ENCODE results near the gene LRRC53. TPM values are rescaled to one million over a fixed set of nuclear protein-coding genes. Genes with fewer than 3 reads are reported as not detected.

Gene LRRC53
- total RNA-seq, 1 experiment from 2014 or later: not detected

DNA sequence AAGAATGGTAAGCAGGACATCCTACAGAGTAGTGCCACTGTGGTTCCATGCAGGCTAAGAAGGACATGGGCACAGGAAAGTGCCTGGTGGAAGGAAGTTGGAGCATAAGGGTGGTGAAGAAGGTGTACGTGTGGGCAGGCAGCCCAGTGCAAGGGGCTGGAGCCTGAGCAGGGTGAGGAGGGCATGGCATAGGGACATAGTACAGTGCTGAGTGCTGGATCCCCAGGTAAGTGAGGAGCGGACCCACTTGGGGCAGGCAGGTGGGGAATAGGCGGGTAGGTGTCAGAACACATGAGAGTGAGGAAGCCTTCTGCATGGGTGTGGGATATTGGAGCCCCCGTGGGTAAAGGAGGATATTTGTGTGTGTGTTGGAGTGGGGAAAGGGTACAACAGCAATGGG is 15.7 kb upstream of the LRRC53 start:
- H3K4me3 ChIP-seq (ENCODE audit: low read length): no peak overlapping the region

DNA sequence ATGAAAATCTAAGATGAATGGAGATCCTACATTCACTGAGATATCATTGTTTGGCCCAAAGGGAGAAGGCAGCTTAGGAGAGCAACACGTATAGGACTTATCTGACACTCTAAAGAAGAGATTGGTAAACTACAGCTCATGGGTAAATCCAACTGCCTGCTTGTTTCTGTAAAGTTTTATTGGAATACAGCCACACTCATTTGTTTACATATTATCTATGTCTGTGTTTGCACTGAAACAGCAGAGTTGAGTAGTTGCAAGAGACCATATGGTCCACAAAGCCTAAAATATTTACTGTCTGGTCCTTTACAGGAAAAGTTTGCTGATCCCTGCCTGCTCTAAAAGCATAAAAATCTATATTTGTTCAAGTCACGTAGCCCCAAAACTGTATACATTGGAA is 14.3 kb upstream of the LRRC53 start:
- Histone ChIP-seq H3K36me3 (ENCODE audit: insufficient read depth, low read length) (no peaks in the 10 kb centered on the region), H3K4me2 (ENCODE audit: low read depth, low read length, poor library complexity, severe bottlenecking) (no peak overlapping the region), H3K9me2 (replicated peaks; ENCODE audit: insufficient read depth, low read length) (no peaks in the 10 kb centered on the region), H3K27me3 (ENCODE audit: low read length) (no peaks in the 10 kb centered on the region), H4K20me1 (ENCODE audit: insufficient read depth, low read depth, low read length) (no peaks in the 10 kb centered on the region), H3K4me3 (ENCODE audit: low read length) (no peak overlapping the region), H3K4me1 (ENCODE audit: low read length) (peaks cover 24% of the 10 kb centered on the region), H3K27ac (ENCODE audit: low read length) (no peak overlapping the region), H3K9ac (ENCODE audit: low read length) (no peak overlapping the region), H3K79me2 (ENCODE audit: low read length) (no peaks in the 10 kb centered on the region), H2AFZ (ENCODE audit: low read length) (no peak overlapping the region), H3K9me3 (ENCODE audit: low read length) (no peaks in the 10 kb centered on the region)
- no peak for DNase-seq

More for the DNA sequence above, 15.7 kb upstream of the LRRC53 start:
- no peak overlapping the region for H2AFZ ChIP-seq (ENCODE audit: low read length)
- H3K4me1 ChIP-seq (ENCODE audit: low read length): peaks cover 19% of the 10 kb centered on the region
- H3K9me3 ChIP-seq (ENCODE audit: low read length): no peaks in the 10 kb centered on the region
- H3K79me2 ChIP-seq (ENCODE audit: low read length): no peaks in the 10 kb centered on the region
- no peak overlapping the region for H3K27ac ChIP-seq (ENCODE audit: low read length)
- H3K9me2 ChIP-seq (replicated peaks; ENCODE audit: insufficient read depth, low read length): no peaks in the 10 kb centered on the region
- H3K27me3 ChIP-seq (ENCODE audit: low read length): no peaks in the 10 kb centered on the region
- no peak for DNase-seq
- H3K36me3 ChIP-seq (ENCODE audit: insufficient read depth, low read length): no peaks in the 10 kb centered on the region
- no peaks in the 10 kb centered on the region for H4K20me1 ChIP-seq (ENCODE audit: insufficient read depth, low read depth, low read length)
- H3K9ac ChIP-seq (ENCODE audit: low read length): no peak overlapping the region
- H3K4me2 ChIP-seq (ENCODE audit: low read depth, low read length, poor library complexity, severe bottlenecking): no peak overlapping the region

DNA sequence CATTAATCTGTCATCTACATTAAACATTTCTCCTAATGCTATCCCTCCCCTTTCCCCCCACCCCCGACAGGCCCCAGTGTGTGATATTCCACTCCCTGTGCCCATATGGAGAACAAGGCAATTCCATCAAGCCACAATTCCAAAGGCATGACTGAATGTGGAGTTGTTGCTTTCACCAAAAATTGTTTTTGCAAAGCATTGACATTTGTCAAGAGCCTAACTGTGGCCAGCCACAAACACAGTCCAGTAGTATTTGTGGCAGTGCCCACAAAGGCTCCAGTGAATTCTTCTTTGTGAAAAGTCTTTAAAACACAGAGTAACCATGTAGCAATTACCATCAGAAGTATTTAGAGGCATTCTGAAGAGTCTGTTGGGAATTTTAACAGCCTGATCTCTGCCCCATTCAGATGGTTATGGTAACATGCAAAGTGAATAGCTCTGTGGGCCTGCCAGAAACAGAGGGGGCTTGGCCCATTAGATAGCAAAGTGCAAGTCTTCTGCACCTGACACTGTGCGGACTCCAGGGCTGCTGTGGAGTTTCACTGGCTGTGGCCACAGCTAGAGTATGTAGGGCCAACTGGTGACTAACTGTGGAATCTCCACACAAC is 11.6 kb upstream of the LRRC53 start:
- Histone ChIP-seq H3K27me3 (ENCODE audit: low read length) (no peaks in the 10 kb centered on the region), H3K27ac (ENCODE audit: low read length) (no peak overlapping the region), H3K4me1 (ENCODE audit: low read length) (peaks cover 19% of the 10 kb centered on the region), H3K9me3 (ENCODE audit: low read length) (no peaks in the 10 kb centered on the region), H4K20me1 (ENCODE audit: insufficient read depth, low read depth, low read length) (no peaks in the 10 kb centered on the region), H3K4me3 (ENCODE audit: low read length) (no peak overlapping the region), H3K9me2 (replicated peaks; ENCODE audit: insufficient read depth, low read length) (no peaks in the 10 kb centered on the region), H2AFZ (ENCODE audit: low read length) (no peak overlapping the region; the same call in 1 of the 2 replicates), H3K79me2 (ENCODE audit: low read length) (no peaks in the 10 kb centered on the region), H3K9ac (ENCODE audit: low read length) (no peak overlapping the region), H3K36me3 (ENCODE audit: insufficient read depth, low read length) (no peaks in the 10 kb centered on the region), H3K4me2 (ENCODE audit: low read depth, low read length, poor library complexity, severe bottlenecking) (peak overlapping the region; percentile 38)
- no peak for DNase-seq

DNA sequence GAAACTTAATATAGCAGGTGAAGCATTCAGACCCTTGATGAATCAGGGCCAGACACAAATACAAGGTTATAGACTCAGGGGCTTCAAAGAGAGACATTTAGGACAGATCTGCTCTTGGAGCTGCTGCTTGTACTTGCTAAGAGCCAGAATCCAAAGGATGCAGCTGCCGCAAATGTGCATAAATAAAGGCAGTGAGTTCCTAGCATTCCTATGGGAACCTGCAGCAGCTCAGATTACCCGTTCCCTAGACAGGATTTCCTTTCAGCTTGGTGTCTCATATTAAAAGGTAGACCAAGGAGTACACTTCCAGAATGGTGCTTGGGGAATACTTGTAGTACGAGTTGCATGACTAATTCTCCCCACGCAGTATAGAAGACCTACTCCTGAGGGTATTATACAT is 9.7 kb upstream of the LRRC53 start:
- no peak overlapping the region for H3K4me2 ChIP-seq (ENCODE audit: low read depth, low read length, poor library complexity, severe bottlenecking)
- no peak for DNase-seq
- H3K9ac ChIP-seq (ENCODE audit: low read length): no peak overlapping the region
- peaks cover 32% of the 10 kb centered on the region for H3K4me1 ChIP-seq (ENCODE audit: low read length)
- no peak overlapping the region for H3K4me3 ChIP-seq (ENCODE audit: low read length)
- H2AFZ ChIP-seq (ENCODE audit: low read length): no peak overlapping the region
- H3K36me3 ChIP-seq (ENCODE audit: insufficient read depth, low read length): no peaks in the 10 kb centered on the region
- H3K27me3 ChIP-seq (ENCODE audit: low read length): no peaks in the 10 kb centered on the region
- no peaks in the 10 kb centered on the region for H4K20me1 ChIP-seq (ENCODE audit: insufficient read depth, low read depth, low read length)
- H3K9me3 ChIP-seq (ENCODE audit: low read length): no peaks in the 10 kb centered on the region
- H3K9me2 ChIP-seq (replicated peaks; ENCODE audit: insufficient read depth, low read length): no peaks in the 10 kb centered on the region
- no peak overlapping the region for H3K27ac ChIP-seq (ENCODE audit: low read length)
- H3K79me2 ChIP-seq (ENCODE audit: low read length): no peaks in the 10 kb centered on the region

DNA sequence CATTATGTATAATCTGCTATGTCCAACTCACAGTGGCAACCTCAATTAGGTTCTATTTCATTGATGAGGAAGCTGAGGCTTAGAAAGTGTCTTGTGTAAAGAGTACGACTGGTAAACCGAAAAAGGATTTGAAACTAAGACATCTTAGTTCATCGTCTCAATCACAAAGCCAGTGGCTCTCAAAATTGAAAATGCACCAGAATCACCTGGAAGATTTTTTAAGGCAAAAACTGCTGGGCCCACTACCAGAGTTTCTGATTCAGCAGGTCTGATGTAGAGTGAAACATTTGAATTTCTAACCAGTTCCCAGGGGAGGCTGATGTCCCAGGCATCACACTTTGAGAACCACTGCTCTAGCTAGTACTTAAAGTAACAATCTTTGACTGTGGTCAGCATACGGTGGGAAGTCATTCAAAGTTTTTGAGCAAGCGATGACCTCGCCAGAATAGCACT is 5.2 kb upstream of the LRRC53 start:
- Histone ChIP-seq H3K9me3 (ENCODE audit: low read length) (no peaks in the 10 kb centered on the region), H3K36me3 (ENCODE audit: insufficient read depth, low read length) (no peaks in the 10 kb centered on the region), H3K27ac (ENCODE audit: low read length) (peak overlapping the region; percentile 58), H3K9me2 (replicated peaks; ENCODE audit: insufficient read depth, low read length) (no peaks in the 10 kb centered on the region), H4K20me1 (ENCODE audit: insufficient read depth, low read depth, low read length) (no peaks in the 10 kb centered on the region), H3K27me3 (ENCODE audit: low read length) (no peaks in the 10 kb centered on the region), H3K4me2 (ENCODE audit: low read depth, low read length, poor library complexity, severe bottlenecking) (peak overlapping the region; percentile 32), H3K4me3 (ENCODE audit: low read length) (no peak overlapping the region; the same call in 1 of the 2 replicates), H3K79me2 (ENCODE audit: low read length) (no peaks in the 10 kb centered on the region), H3K9ac (ENCODE audit: low read length) (no peak overlapping the region), H3K4me1 (ENCODE audit: low read length) (peaks cover 53% of the 10 kb centered on the region), H2AFZ (ENCODE audit: low read length) (no peak overlapping the region)
- DNase-seq: peak; percentile 59

DNA sequence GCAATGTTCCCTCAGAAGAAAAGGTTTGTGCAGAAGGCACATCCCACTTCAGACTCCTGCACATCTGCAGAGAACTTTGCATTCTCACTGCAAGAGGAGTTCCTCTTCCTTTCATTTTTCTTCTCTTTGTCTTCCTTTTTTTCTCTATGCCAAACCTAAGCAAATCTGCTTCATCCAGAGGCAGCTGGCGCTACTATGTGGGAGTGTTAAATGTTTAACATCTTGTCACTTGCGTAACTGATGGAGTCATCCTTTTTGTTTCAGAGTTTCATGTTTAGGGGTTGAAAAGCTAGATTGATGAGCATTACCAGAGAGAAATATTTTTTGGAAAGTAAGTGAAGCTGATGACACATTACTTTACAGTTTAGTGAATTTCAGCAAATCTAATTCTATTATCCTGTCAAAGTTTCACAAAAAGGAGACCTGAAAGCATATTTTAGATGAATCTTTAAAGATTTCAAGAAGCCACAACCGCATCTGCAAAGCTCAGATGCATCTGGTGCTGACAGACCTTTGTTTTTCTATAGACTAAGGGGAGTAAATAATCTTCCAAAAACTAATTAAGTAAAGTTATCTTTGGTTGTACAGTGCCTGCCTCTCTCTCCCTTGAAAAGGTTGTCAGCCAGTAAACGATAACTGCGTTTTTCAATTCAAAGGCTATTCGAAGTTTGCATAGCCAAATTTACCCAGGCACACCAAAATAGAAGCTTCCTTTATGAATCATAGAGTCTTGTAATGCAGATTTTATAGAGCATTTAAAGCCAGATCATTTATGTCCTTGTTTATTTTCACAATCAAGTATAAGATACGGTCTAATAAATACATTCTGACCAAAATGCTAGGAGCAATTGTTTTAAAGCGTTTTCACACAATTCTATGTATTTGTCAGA is 1.2 kb upstream of the LRRC53 start:
- Histone ChIP-seq H3K9ac (ENCODE audit: low read length) (peak overlapping the region; percentile 56), H4K20me1 (ENCODE audit: insufficient read depth, low read depth, low read length) (no peaks in the 10 kb centered on the region), H3K27me3 (ENCODE audit: low read length) (no peaks in the 10 kb centered on the region), H3K4me2 (ENCODE audit: low read depth, low read length, poor library complexity, severe bottlenecking) (peak overlapping the region; percentile 71), H3K79me2 (ENCODE audit: low read length) (no peaks in the 10 kb centered on the region), H2AFZ (ENCODE audit: low read length) (0 out of 2 replicates have a peak overlapping the region, but pooled peaks have one; percentile 10), H3K36me3 (ENCODE audit: insufficient read depth, low read length) (no peaks in the 10 kb centered on the region), H3K9me2 (replicated peaks; ENCODE audit: insufficient read depth, low read length) (no peaks in the 10 kb centered on the region), H3K27ac (ENCODE audit: low read length) (peak overlapping the region; percentile 91), H3K9me3 (ENCODE audit: low read length) (no peaks in the 10 kb centered on the region), H3K4me1 (ENCODE audit: low read length) (peaks cover 56% of the 10 kb centered on the region), H3K4me3 (ENCODE audit: low read length) (peak overlapping the region; percentile 50)
- peak; percentile 81 for DNase-seq

DNA sequence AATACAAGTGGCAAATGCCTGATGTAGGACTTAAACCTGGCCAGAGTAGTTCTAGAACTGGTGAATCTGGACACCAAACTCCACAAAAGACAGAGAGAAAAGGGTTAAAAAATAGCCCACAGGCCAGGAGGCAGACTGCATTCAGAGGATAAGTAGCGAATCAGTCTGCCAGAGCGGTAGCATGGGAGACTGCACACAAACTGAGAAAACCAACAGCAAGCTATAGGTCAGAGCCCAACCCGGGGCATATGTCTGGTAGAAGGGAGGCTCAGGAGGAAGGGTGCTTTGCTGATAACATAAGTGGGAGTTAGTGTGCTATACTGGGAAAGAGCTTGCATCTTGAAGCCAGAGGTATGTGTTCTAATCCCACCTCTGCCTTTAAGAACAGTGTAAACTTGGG is 4.0 kb downstream of the LRRC53 start:
- Histone ChIP-seq H3K79me2 (ENCODE audit: low read length) (no peaks in the 10 kb centered on the region), H4K20me1 (ENCODE audit: insufficient read depth, low read depth, low read length) (no peaks in the 10 kb centered on the region), H3K27me3 (ENCODE audit: low read length) (no peaks in the 10 kb centered on the region), H3K4me3 (ENCODE audit: low read length) (no peak overlapping the region), H3K4me2 (ENCODE audit: low read depth, low read length, poor library complexity, severe bottlenecking) (no peak overlapping the region), H3K36me3 (ENCODE audit: insufficient read depth, low read length) (no peaks in the 10 kb centered on the region), H3K27ac (ENCODE audit: low read length) (no peak overlapping the region), H3K4me1 (ENCODE audit: low read length) (peaks cover 51% of the 10 kb centered on the region), H3K9me2 (replicated peaks; ENCODE audit: insufficient read depth, low read length) (no peaks in the 10 kb centered on the region), H3K9ac (ENCODE audit: low read length) (no peak overlapping the region), H2AFZ (ENCODE audit: low read length) (0 out of 2 replicates have a peak overlapping the region, but pooled peaks have one; percentile 42), H3K9me3 (ENCODE audit: low read length) (no peaks in the 10 kb centered on the region)
- DNase-seq: peak; percentile 69

Measured in Karpas-422 (cell line).